Large intestine (tissue), 3 donors: ENCODE results near the gene RBM28. TPM values are rescaled to one million over a fixed set of nuclear protein-coding genes. Genes with fewer than 3 reads are reported as not detected.

Experiments used
- DNase-seq, 2 donors: peaks; one replicate each; pipeline versions ENCODE4 v3.0.0 to v3.0.0-alpha.2; 2013
- H3K27ac ChIP-seq: one replicate; pipeline ENCODE4 v1.5.1; 2013; ENCODE audit warnings: low read length
- H3K27me3 ChIP-seq: 2 replicates; pipeline ENCODE4 v1.6.1; 2013; ENCODE audit warnings: low read length; ENCODE audit not compliant: control insufficient read depth, insufficient read depth
- H3K36me3 ChIP-seq: 2 replicates; pipeline ENCODE4 v1.6.1; 2013; ENCODE audit warnings: low read length; ENCODE audit not compliant: control insufficient read depth, insufficient read depth
- H3K4me1 ChIP-seq: one replicate; pipeline ENCODE4 v1.6.1; 2013; ENCODE audit warnings: low read length; ENCODE audit not compliant: control insufficient read depth, insufficient read depth
- H3K4me3 ChIP-seq: one replicate; pipeline ENCODE4 v1.5.1; 2013; ENCODE audit warnings: low read length
- H3K9me3 ChIP-seq: one replicate; pipeline ENCODE4 v1.6.1; 2013; ENCODE audit warnings: mild to moderate bottlenecking, low read depth, low read length, moderate library complexity; ENCODE audit not compliant: control insufficient read depth
- WGBS: methylation state at CpG from one replicate; pipeline ENCODE4 v1.1.5; 2013; ENCODE audit warnings: low lambda C conversion rate; ENCODE audit not compliant: insufficient coverage; 5-methylcytosine and 5-hydroxymethylcytosine counted together
- polyA plus RNA-seq: library from polyadenylated mRNA; unstranded; fragments of 120-200 nt; gene quantifications from one replicate; pipeline ENCODE4 v1.2.1, GENCODE V29; 2013

The RBM28 gene
- polyA plus RNA-seq, 1 donor, result 25.3 TPM

- Histone ChIP-seq H3K4me3 (no peak overlapping the region), H3K36me3 (no peaks in the 10 kb centered on the region), H3K4me1 (no peaks in the 10 kb centered on the region), H3K27me3 (peaks cover 7% of the 10 kb centered on the region), H3K9me3 (no peaks in the 10 kb centered on the region), H3K27ac (no peak overlapping the region)
- DNase-seq, result no peak
- WGBS, result 85% methylated on average over 3 of the region's 4 CpGs
Measured at GRCh38 chr7:128370491-128370890, 26.8 kb upstream of the RBM28 start.

- no peaks in the 10 kb centered on the region for H3K36me3 ChIP-seq
- no peak for DNase-seq
- no peaks in the 10 kb centered on the region for H3K4me1 ChIP-seq
- H3K4me3 ChIP-seq, result no peak overlapping the region
- no peak overlapping the region for H3K27ac ChIP-seq
- no peaks in the 10 kb centered on the region for H3K9me3 ChIP-seq
- peaks cover 37% of the 10 kb centered on the region for H3K27me3 ChIP-seq
Measured at GRCh38 chr7:128366986-128367385, 23.3 kb upstream of the RBM28 start.

GRCh38 chr7:128366300-128366699, 22.6 kb upstream of the RBM28 start:
- no peak overlapping the region for H3K4me3 ChIP-seq
- H3K27ac ChIP-seq, result no peak overlapping the region
- no peaks in the 10 kb centered on the region for H3K9me3 ChIP-seq
- no peaks in the 10 kb centered on the region for H3K4me1 ChIP-seq
- no peak for DNase-seq
- H3K27me3 ChIP-seq, result peaks cover 40% of the 10 kb centered on the region
- H3K36me3 ChIP-seq, result no peaks in the 10 kb centered on the region
- no CpG with 5 or more reads among the region's 1 CpG for WGBS

- no peak overlapping the region for H3K4me3 ChIP-seq
- H3K27ac ChIP-seq, result no peak overlapping the region
- H3K4me1 ChIP-seq, result peaks cover 6% of the 10 kb centered on the region
- no peak for DNase-seq
- H3K9me3 ChIP-seq, result no peaks in the 10 kb centered on the region
- no peaks in the 10 kb centered on the region for H3K36me3 ChIP-seq
- peaks cover 49% of the 10 kb centered on the region for H3K27me3 ChIP-seq
- 100% methylated on average over 2 of the region's 2 CpGs for WGBS
Measured at GRCh38 chr7:128365432-128365831, 21.7 kb upstream of the RBM28 start.

- H3K27me3 ChIP-seq, result peaks cover 60% of the 10 kb centered on the region
- H3K36me3 ChIP-seq, result no peaks in the 10 kb centered on the region
- DNase-seq, result no peak
- no peak overlapping the region for H3K4me3 ChIP-seq
- WGBS, result no CpG with 5 or more reads among the region's 4 CpGs
- H3K9me3 ChIP-seq, result no peaks in the 10 kb centered on the region
- no peak overlapping the region for H3K27ac ChIP-seq
- H3K4me1 ChIP-seq, result peaks cover 6% of the 10 kb centered on the region
Measured at GRCh38 chr7:128364166-128364870, 20.6 kb upstream of the RBM28 start.

GRCh38 chr7:128363261-128363721, 19.6 kb upstream of the RBM28 start:
- Histone ChIP-seq H3K36me3 (no peaks in the 10 kb centered on the region), H3K4me1 (peaks cover 6% of the 10 kb centered on the region), H3K27ac (no peak overlapping the region), H3K9me3 (no peaks in the 10 kb centered on the region), H3K27me3 (peaks cover 68% of the 10 kb centered on the region), H3K4me3 (no peak overlapping the region)
- no peak for DNase-seq
- WGBS, result no CpG with 5 or more reads among the region's 6 CpGs

GRCh38 chr7:128362670-128363069, 19.0 kb upstream of the RBM28 start:
- H3K9me3 ChIP-seq, result no peaks in the 10 kb centered on the region
- WGBS, result 83% methylated on average over 2 of the region's 4 CpGs
- peaks cover 6% of the 10 kb centered on the region for H3K4me1 ChIP-seq
- no peak overlapping the region for H3K4me3 ChIP-seq
- peaks cover 68% of the 10 kb centered on the region for H3K27me3 ChIP-seq
- DNase-seq, result no peak
- H3K27ac ChIP-seq, result no peak overlapping the region
- no peaks in the 10 kb centered on the region for H3K36me3 ChIP-seq

- no CpG with 5 or more reads among the region's 88 CpGs for WGBS
- H3K4me1 ChIP-seq, result peaks cover 6% of the 10 kb centered on the region
- H3K9me3 ChIP-seq, result no peaks in the 10 kb centered on the region
- peak within 1 kb of the TSS; percentile 39 for H3K4me3 ChIP-seq
- H3K27me3 ChIP-seq, result peaks cover 72% of the 10 kb centered on the region
- DNase-seq, result peak in 1 of 2 donors; percentile 45
- H3K36me3 ChIP-seq, result no peaks in the 10 kb centered on the region
- H3K27ac ChIP-seq, result no peak within 1 kb of the TSS
Measured at GRCh38 chr7:128361411-128362379, 18.0 kb upstream of the RBM28 start, which contains the start of gene PRRT4. Gene PRRT4 (minus strand): TSS chr7:128361690.

GRCh38 chr7:128360359-128360678, 16.6 kb upstream of the RBM28 start:
- DNase-seq, result no peak
- Histone ChIP-seq H3K36me3 (no peaks in the 10 kb centered on the region), H3K27me3 (peaks cover 71% of the 10 kb centered on the region), H3K4me3 (no peak overlapping the region), H3K9me3 (no peaks in the 10 kb centered on the region), H3K27ac (no peak overlapping the region), H3K4me1 (peaks cover 6% of the 10 kb centered on the region)
- WGBS, result no CpG with 5 or more reads among the region's 9 CpGs

GRCh38 chr7:128359939-128360338, 16.2 kb upstream of the RBM28 start:
- no peak overlapping the region for H3K27ac ChIP-seq
- H3K36me3 ChIP-seq, result no peaks in the 10 kb centered on the region
- H3K9me3 ChIP-seq, result no peaks in the 10 kb centered on the region
- WGBS, result no CpG with 5 or more reads among the region's 4 CpGs
- H3K27me3 ChIP-seq, result peaks cover 69% of the 10 kb centered on the region
- H3K4me3 ChIP-seq, result no peak overlapping the region
- DNase-seq, result no peak
- H3K4me1 ChIP-seq, result peaks cover 6% of the 10 kb centered on the region
